Gastrocnemius medialis (tissue), 4 donors: Measurements from ENCODE around the gene PPP1R12B.

ENCODE experiments used
- CTCF ChIP-seq, 5 experiments: fragments of 450-650 bp in 3 of 5; fragments of 200-600 bp in 2 of 5; sonication (generic) in 2 of 5; IDR thresholded peaks in 4 of 5; conservative IDR thresholded peaks in 1 of 5; 1 replicate in 4 of 5; 2 replicates in 1 of 5; pipeline ENCODE4 v1.5.1; 2016 to 2019; ENCODE audit warnings: antibody characterized with exemption in 5 of 5, mild to moderate bottlenecking in 3 of 5, moderate library complexity in 3 of 5
- POLR2A ChIP-seq, 2 donors: fragments of 450-650 bp; IDR thresholded peaks; one replicate each; pipeline ENCODE4 v1.6.1; 2017; ENCODE audit warnings: antibody characterized with exemption in 2 of 2, mild to moderate bottlenecking in 2 of 2, moderate library complexity in 2 of 2

- TF ChIP-seq CTCF (IDR thresholded peaks at IDR 0.05 in 4 of 5, conservative IDR thresholded peaks at IDR 0.05 in 1 of 5) (no peak), POLR2A (IDR thresholded peaks at IDR 0.05) (no peak)
Observed at GRCh38 chr1:202462342-202463076, 114.0 kb downstream of the PPP1R12B start.
